ENCODE measurements around the gene SPCS3.
"Not testable (repeated sequence)": the region's sequence is repeated elsewhere in the genome, so short reads cannot be mapped to it uniquely, and the experiment has no call there.

Gene SPCS3

DNA sequence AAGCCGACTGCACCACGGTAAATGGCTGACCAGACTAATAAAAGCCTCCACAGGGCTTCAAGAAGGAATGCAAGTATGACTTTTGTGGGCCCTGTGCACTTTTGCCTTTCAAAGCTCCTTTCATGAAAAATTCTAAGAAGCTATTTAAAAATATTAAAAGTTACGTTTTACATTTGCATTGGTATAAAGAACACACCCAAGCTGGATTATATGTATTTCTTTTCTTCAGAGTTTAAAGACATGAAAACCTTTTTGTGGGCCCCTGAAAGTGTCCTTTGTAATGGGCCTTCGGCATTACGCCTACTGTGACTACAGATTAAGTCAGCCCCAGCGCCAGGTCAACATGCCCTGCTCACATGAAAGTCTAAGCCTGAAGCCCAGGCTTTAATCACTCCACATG is 30.2 kb upstream of the SPCS3 start:
- no peak for TF ChIP-seq MYC (IDR thresholded peaks at IDR 0.05; ENCODE audit: low read depth, low read length)
- TF ChIP-seq, protein P1, sequence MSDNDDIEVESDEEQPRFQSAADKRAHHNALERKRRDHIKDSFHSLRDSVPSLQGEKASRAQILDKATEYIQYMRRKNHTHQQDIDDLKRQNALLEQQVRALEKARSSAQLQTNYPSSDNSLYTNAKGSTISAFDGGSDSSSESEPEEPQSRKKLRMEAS (IDR thresholded peaks at IDR 0.05; ENCODE audit: low read depth, low read length) = no peak
- TF ChIP-seq, protein P2, sequence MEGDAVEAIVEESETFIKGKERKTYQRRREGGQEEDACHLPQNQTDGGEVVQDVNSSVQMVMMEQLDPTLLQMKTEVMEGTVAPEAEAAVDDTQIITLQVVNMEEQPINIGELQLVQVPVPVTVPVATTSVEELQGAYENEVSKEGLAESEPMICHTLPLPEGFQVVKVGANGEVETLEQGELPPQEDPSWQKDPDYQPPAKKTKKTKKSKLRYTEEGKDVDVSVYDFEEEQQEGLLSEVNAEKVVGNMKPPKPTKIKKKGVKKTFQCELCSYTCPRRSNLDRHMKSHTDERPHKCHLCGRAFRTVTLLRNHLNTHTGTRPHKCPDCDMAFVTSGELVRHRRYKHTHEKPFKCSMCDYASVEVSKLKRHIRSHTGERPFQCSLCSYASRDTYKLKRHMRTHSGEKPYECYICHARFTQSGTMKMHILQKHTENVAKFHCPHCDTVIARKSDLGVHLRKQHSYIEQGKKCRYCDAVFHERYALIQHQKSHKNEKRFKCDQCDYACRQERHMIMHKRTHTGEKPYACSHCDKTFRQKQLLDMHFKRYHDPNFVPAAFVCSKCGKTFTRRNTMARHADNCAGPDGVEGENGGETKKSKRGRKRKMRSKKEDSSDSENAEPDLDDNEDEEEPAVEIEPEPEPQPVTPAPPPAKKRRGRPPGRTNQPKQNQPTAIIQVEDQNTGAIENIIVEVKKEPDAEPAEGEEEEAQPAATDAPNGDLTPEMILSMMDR (IDR thresholded peaks at IDR 0.05; ENCODE audit: low read depth, low read length) = no peak
- no peak for TF ChIP-seq POLR2A (IDR thresholded peaks at IDR 0.05; ENCODE audit: extremely low read depth, insufficient read length)
- no peak overlapping the region for H3K4me3 ChIP-seq (ENCODE audit: low read depth, low read length)
- DNase-seq (ENCODE audit: low read depth) = no peak

DNA sequence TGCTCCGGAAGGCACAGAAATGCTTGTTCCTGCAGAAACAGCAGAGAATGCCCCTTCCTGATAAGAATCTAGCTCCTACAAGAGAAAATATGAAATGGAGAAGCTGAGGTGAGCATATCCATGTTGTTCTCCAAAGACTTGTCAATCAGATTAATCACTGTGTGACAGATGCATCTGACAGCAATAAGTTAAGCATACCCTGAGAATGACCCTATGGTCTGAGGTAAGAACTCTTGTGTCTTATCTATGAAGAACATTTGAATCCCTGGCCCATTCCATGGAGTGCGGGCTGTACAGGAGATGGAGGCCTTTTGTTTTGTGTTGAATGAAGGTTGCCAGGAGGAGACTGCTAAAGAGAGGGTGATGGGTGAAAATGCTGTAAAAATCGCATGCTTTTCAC is 29.2 kb upstream of the SPCS3 start:
- TF ChIP-seq, protein P1 (IDR thresholded peaks at IDR 0.05; ENCODE audit: low read depth, low read length) = no peak
- TF ChIP-seq POLR2A (IDR thresholded peaks at IDR 0.05; ENCODE audit: extremely low read depth, insufficient read length) (no peak), MYC (IDR thresholded peaks at IDR 0.05; ENCODE audit: low read depth, low read length) (no peak)
- TF ChIP-seq, protein P2 (IDR thresholded peaks at IDR 0.05; ENCODE audit: low read depth, low read length) = no peak
- H3K4me3 ChIP-seq (ENCODE audit: low read depth, low read length) = no peak overlapping the region
- no peak for DNase-seq (ENCODE audit: low read depth)

DNA sequence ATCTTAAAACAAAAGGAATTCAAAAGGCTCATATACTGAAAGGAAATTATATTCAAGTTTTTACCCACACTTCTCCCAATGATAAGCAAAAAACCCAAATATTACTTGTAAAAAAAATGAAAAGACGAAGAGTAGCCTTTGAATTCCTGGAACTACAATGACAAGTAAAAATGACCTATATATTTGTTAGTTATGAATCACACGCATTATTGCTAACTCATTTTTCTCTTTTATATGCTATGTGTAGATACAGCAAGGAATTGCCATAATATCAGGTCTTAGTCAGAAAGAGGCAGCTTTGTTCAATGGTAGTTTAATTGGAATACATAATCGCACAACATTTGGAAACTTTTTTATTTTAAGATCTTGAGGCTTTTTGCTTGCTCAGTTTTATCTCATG is 28.0 kb upstream of the SPCS3 start:
- TF ChIP-seq POLR2A (IDR thresholded peaks at IDR 0.05; ENCODE audit: extremely low read depth, insufficient read length) (no peak), MYC (IDR thresholded peaks at IDR 0.05; ENCODE audit: low read depth, low read length) (no peak)
- TF ChIP-seq, protein P1 (IDR thresholded peaks at IDR 0.05; ENCODE audit: low read depth, low read length) = no peak
- TF ChIP-seq, protein P2 (IDR thresholded peaks at IDR 0.05; ENCODE audit: low read depth, low read length) = no peak
- no peak overlapping the region for H3K4me3 ChIP-seq (ENCODE audit: low read depth, low read length)
- DNase-seq (ENCODE audit: low read depth) = no peak

DNA sequence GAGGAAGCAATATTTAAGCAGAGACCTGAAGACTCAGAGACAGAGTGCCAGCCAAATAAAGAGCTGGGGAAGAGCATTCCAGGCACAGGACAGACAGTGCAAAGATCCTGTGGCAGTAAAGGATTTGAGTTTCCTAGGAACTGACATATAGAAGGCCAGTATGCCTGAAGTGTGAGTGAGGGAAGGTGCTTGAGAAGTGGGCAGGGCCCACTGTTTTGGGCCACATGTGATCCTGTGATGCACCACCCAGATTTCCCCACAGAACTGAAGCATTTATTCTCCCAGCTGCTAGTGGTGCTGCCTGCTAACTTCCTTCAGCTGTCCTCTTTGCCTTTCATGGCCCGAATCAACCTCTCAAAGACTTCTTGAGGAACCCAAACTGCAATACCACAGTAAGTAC is 26.8 kb upstream of the SPCS3 start:
- TF ChIP-seq, protein P1 (IDR thresholded peaks at IDR 0.05; ENCODE audit: low read depth, low read length) = no peak
- TF ChIP-seq MYC (IDR thresholded peaks at IDR 0.05; ENCODE audit: low read depth, low read length) = no peak
- TF ChIP-seq, protein P2 (IDR thresholded peaks at IDR 0.05; ENCODE audit: low read depth, low read length) = no peak
- TF ChIP-seq POLR2A (IDR thresholded peaks at IDR 0.05; ENCODE audit: extremely low read depth, insufficient read length) = no peak
- DNase-seq (ENCODE audit: low read depth) = no peak
- no peak overlapping the region for H3K4me3 ChIP-seq (ENCODE audit: low read depth, low read length)

DNA sequence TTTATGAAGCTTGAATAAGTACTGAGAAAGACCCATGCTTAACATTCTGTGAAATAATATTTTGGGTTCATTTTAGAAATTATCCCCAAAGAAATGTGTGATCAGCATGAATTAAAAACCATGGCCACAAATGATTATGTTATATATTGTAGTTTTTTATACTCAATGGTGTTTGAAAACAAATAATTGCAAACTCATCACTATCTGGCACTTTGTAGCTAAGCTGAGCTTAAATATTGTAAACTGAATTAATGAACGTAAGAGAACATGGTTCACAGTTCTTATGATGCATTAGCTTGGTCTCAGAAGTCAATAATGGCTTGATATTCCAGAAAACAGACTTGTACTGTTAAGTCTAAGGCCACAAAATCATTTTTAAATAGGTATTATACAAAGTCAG is 26.1 kb upstream of the SPCS3 start:
- H3K4me3 ChIP-seq (ENCODE audit: low read depth, low read length) = no peak overlapping the region
- TF ChIP-seq POLR2A (IDR thresholded peaks at IDR 0.05; ENCODE audit: extremely low read depth, insufficient read length) (no peak), MYC (IDR thresholded peaks at IDR 0.05; ENCODE audit: low read depth, low read length) (no peak)
- TF ChIP-seq, protein P2 (IDR thresholded peaks at IDR 0.05; ENCODE audit: low read depth, low read length) = no peak
- no peak for DNase-seq (ENCODE audit: low read depth)

DNA sequence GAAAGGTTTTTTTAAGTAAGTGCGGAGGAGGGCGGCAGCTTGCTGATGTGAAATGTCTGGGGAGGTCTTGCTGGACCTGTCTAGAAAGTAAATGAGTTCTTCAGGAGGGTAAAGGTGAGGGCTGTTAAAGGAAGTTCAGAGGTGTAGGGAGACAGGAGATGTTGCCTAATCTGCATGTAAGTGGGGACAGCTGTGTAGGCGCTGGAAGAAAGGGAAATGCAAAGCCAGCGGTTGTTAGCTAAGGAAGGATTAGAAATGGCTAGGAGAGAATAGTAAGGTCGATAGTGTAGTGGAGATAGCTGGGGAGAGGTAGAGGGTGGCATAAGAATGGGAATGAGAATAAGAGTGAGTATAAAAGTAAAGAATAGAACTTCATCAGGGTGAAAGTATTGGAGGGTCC is 23.9 kb upstream of the SPCS3 start:
- DNase-seq (ENCODE audit: low read depth); H3K4me3 ChIP-seq (ENCODE audit: low read depth, low read length): not testable (repeated sequence)
